Measurements from ENCODE around the gene SLC27A3. TPM values are rescaled to one million over a fixed set of nuclear protein-coding genes. Genes with fewer than 3 reads are reported as not detected.
"Not testable (repeated sequence)": the region's sequence is repeated elsewhere in the genome, so short reads cannot be mapped to it uniquely, and the experiment has no call there.

Gene SLC27A3
- total RNA-seq, 3 donors from 2014 or later (not counting 1 experiment from before 2014, with no cell fraction given) = 65.3 to 107 (median 89.8) TPM

GRCh38 chr1:153763365-153764225, 11.6 kb upstream of the SLC27A3 start:
- H3K36me3 Mint-ChIP-seq = peaks cover 8% of the 10 kb centered on the region
- no peaks in the 10 kb centered on the region for H3K9me3 Mint-ChIP-seq
- no peak for ATAC-seq
- Histone ChIP-seq H3K36me3 (ENCODE audit: control insufficient read depth, insufficient read depth, low read length) (peaks cover 57% of the 10 kb centered on the region), H3K4me1 (ENCODE audit: control insufficient read depth, insufficient read depth, low read length) (no peaks in the 10 kb centered on the region), H3K27me3 (ENCODE audit: control insufficient read depth, insufficient read depth, low read length) (no peaks in the 10 kb centered on the region), H3K9me3 (ENCODE audit: control insufficient read depth, insufficient read depth, low read length) (no peaks in the 10 kb centered on the region), H3K27ac (ENCODE audit: low read length) (no peak overlapping the region), H3K4me3 (ENCODE audit: low read length) (no peak overlapping the region)
- DNase-seq = no peak
- no peak overlapping the region for H3K27ac Mint-ChIP-seq
- H3K4me1 Mint-ChIP-seq = no peaks in the 10 kb centered on the region
- no peak for TF ChIP-seq CTCF (IDR thresholded peaks at IDR 0.05)
- H3K27me3 Mint-ChIP-seq (ENCODE audit: low read depth in 2 of 2) = no peaks in the 10 kb centered on the region
- intact Hi-C loops (cut with micrococcal nuclease) = no loop called here
- 94% methylated on average over 4 of the region's 7 CpGs for WGBS (ENCODE audit: insufficient coverage)
- no peak overlapping the region for H3K4me3 Mint-ChIP-seq

GRCh38 chr1:153764310-153764709, 10.9 kb upstream of the SLC27A3 start:
- H3K4me1 ChIP-seq (ENCODE audit: control insufficient read depth, insufficient read depth, low read length) = no peaks in the 10 kb centered on the region
- H3K4me3 Mint-ChIP-seq = no peak overlapping the region
- TF ChIP-seq CTCF (IDR thresholded peaks at IDR 0.05) = no peak
- DNase-seq (no peak), ATAC-seq (no peak)
- intact Hi-C loops (cut with micrococcal nuclease) = no loop called here
- no peaks in the 10 kb centered on the region for H3K9me3 ChIP-seq (ENCODE audit: control insufficient read depth, insufficient read depth, low read length)
- H3K4me3 ChIP-seq (ENCODE audit: low read length) = no peak overlapping the region
- no peaks in the 10 kb centered on the region for H3K4me1 Mint-ChIP-seq
- H3K27ac Mint-ChIP-seq = no peak overlapping the region
- WGBS (ENCODE audit: insufficient coverage) = 96% methylated on average over 4 of the region's 5 CpGs
- H3K27ac ChIP-seq (ENCODE audit: low read length) = no peak overlapping the region
- peaks cover 53% of the 10 kb centered on the region for H3K36me3 ChIP-seq (ENCODE audit: control insufficient read depth, insufficient read depth, low read length)
- H3K9me3 Mint-ChIP-seq = no peaks in the 10 kb centered on the region
- H3K27me3 Mint-ChIP-seq (ENCODE audit: low read depth in 2 of 2) = no peaks in the 10 kb centered on the region
- no peaks in the 10 kb centered on the region for H3K27me3 ChIP-seq (ENCODE audit: control insufficient read depth, insufficient read depth, low read length)
- H3K36me3 Mint-ChIP-seq = peaks cover 9% of the 10 kb centered on the region

GRCh38 chr1:153766663-153767062, 8.5 kb upstream of the SLC27A3 start:
- H3K9me3 ChIP-seq (ENCODE audit: control insufficient read depth, insufficient read depth, low read length); H3K27me3 Mint-ChIP-seq (ENCODE audit: low read depth in 2 of 2); DNase-seq; H3K27me3 ChIP-seq (ENCODE audit: control insufficient read depth, insufficient read depth, low read length); intact Hi-C loops (cut with micrococcal nuclease); H3K9me3 Mint-ChIP-seq; H3K27ac Mint-ChIP-seq; H3K36me3 Mint-ChIP-seq; H3K4me1 Mint-ChIP-seq; H3K27ac ChIP-seq (ENCODE audit: low read length); H3K4me3 ChIP-seq (ENCODE audit: low read length); H3K4me1 ChIP-seq (ENCODE audit: control insufficient read depth, insufficient read depth, low read length); ATAC-seq; H3K4me3 Mint-ChIP-seq: not testable (repeated sequence)
- peaks cover 43% of the 10 kb centered on the region for H3K36me3 ChIP-seq (ENCODE audit: control insufficient read depth, insufficient read depth, low read length)
- 95% methylated on average over 10 of the region's 10 CpGs for WGBS (ENCODE audit: insufficient coverage)

GRCh38 chr1:153767519-153767918, 7.7 kb upstream of the SLC27A3 start:
- ATAC-seq (no peak), DNase-seq (no peak)
- Histone ChIP-seq H3K27ac (ENCODE audit: low read length) (no peak overlapping the region), H3K27me3 (ENCODE audit: control insufficient read depth, insufficient read depth, low read length) (no peaks in the 10 kb centered on the region), H3K9me3 (ENCODE audit: control insufficient read depth, insufficient read depth, low read length) (no peaks in the 10 kb centered on the region), H3K4me1 (ENCODE audit: control insufficient read depth, insufficient read depth, low read length) (peaks cover 2% of the 10 kb centered on the region), H3K36me3 (ENCODE audit: control insufficient read depth, insufficient read depth, low read length) (peaks cover 49% of the 10 kb centered on the region), H3K4me3 (ENCODE audit: low read length) (no peak overlapping the region)
- TF ChIP-seq CTCF (IDR thresholded peaks at IDR 0.05) = no peak
- Mint-ChIP-seq H3K36me3 (peaks cover 9% of the 10 kb centered on the region), H3K9me3 (no peaks in the 10 kb centered on the region), H3K4me3 (no peak overlapping the region), H3K27ac (no peak overlapping the region), H3K27me3 (ENCODE audit: low read depth in 2 of 2) (no peaks in the 10 kb centered on the region), H3K4me1 (no peaks in the 10 kb centered on the region)
- WGBS (ENCODE audit: insufficient coverage) = 98% methylated on average over 11 of the region's 11 CpGs
- intact Hi-C loops (cut with micrococcal nuclease) = no loop called here

Measured in natural killer cell (primary cell).